ENCODE data around the gene TSPAN11. TPM values are rescaled to one million over a fixed set of nuclear protein-coding genes. Genes with fewer than 3 reads are reported as not detected.

The TSPAN11 gene
- total and polyA plus RNA-seq, 2 of the 4 experiments (the other 2 are of a cell fraction) = 0.18 to 0.26 TPM

GRCh38 chr12:30999723-31000122 lies 73.2 kb downstream of the TSPAN11 start:
- Histone ChIP-seq H3K9me1 (ENCODE audit: insufficient read depth, low read length) (peaks cover 26% of the 10 kb centered on the region; the same call in 1 of the 2 replicates), H3K23ac (ENCODE audit: low read depth, low read length) (no peak overlapping the region), H3K27me3 (ENCODE audit: control insufficient read depth, insufficient read depth, low read length) (peaks cover 1% of the 10 kb centered on the region; the same call in 1 of the 2 replicates), H3K79me1 (ENCODE audit: low read depth in 1 of 2, low read length in 2 of 2) (no peaks in the 10 kb centered on the region), H3K18ac (ENCODE audit: low read depth, low read length) (no peak overlapping the region), H4K91ac (ENCODE audit: insufficient read depth, low read depth, low read length) (no peak overlapping the region; the same call in 1 of the 2 replicates), H2AK9ac (replicated peaks; ENCODE audit: low read depth, low read length, poor library complexity) (no peak overlapping the region), H4K20me1 (ENCODE audit: insufficient read depth, low read length) (no peaks in the 10 kb centered on the region; the same call in 1 of the 2 replicates), H2BK15ac (ENCODE audit: low read depth, low read length) (no peak overlapping the region; the same call in 2 of the 3 replicates), H3K56ac (ENCODE audit: extremely low read depth, insufficient read depth, low read length) (no peak overlapping the region), H3K14ac (replicated peaks; ENCODE audit: low read depth, low read length) (no peak overlapping the region), H3K4ac (ENCODE audit: low read depth, low read length) (peak overlapping the region; percentile 12), H3K4me3 (ENCODE audit: insufficient read depth, low read depth, low read length) (no peak overlapping the region), H2AFZ (replicated peaks; ENCODE audit: low read length, poor library complexity) (no peak overlapping the region), H2BK120ac (ENCODE audit: low read depth, low read length) (peak overlapping the region; percentile 12; the same call in 1 of the 2 replicates), H3K4me2 (ENCODE audit: low read depth, low read length) (no peak overlapping the region), H3K9ac (ENCODE audit: low read depth, low read length) (no peak overlapping the region), H3K9me3 (ENCODE audit: control insufficient read depth, insufficient read depth, low read length) (no peaks in the 10 kb centered on the region), H2BK20ac (ENCODE audit: low read depth, low read length) (no peak overlapping the region), H4K5ac (ENCODE audit: low read depth, low read length) (no peak overlapping the region), H2AK5ac (ENCODE audit: low read depth, low read length) (no peak overlapping the region), H3K36me3 (ENCODE audit: control insufficient read depth, insufficient read depth, low read length) (no peaks in the 10 kb centered on the region), H2BK5ac (ENCODE audit: low read depth, low read length, poor library complexity, severe bottlenecking) (no peak overlapping the region), H4K8ac (ENCODE audit: low read depth in 2 of 2, low read length in 2 of 2) (no peak overlapping the region), H3K27ac (ENCODE audit: insufficient read depth, low read length) (no peak overlapping the region), H3K4me1 (ENCODE audit: control insufficient read depth, insufficient read depth, low read length) (peaks cover 15% of the 10 kb centered on the region)
- CTCF ChIA-PET = interaction anchor here (0.7 kb wide), 1 partner anchor 251 kb away, joined by 4 read pairs; no protein-coding TSS in a partner anchor
- DNase-seq = no peak
- POLR2A ChIA-PET (ENCODE audit: unreplicated experiment) = no interaction called here
- no TSS peak for BruUV-seq (replicated peaks)
- in situ Hi-C loops (cut with MboI; ENCODE audit: low sequenced_read_pairs) = no loop called here
- dilution Hi-C loops (cut with HindIII; ENCODE audit: low sequenced_read_pairs, unreplicated experiment) = no loop called here
- TF ChIP-seq, protein P1, sequence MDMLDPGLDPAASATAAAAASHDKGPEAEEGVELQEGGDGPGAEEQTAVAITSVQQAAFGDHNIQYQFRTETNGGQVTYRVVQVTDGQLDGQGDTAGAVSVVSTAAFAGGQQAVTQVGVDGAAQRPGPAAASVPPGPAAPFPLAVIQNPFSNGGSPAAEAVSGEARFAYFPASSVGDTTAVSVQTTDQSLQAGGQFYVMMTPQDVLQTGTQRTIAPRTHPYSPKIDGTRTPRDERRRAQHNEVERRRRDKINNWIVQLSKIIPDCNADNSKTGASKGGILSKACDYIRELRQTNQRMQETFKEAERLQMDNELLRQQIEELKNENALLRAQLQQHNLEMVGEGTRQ (IDR thresholded peaks at IDR 0.05; ENCODE audit: low read depth, low read length) = no peak
- TF ChIP-seq RFX5 (IDR thresholded peaks at IDR 0.05; ENCODE audit: low read depth, low read length) = no peak
- no peak for TF ChIP-seq CHD1 (IDR thresholded peaks at IDR 0.05; ENCODE audit: low read depth, low read length)
- TF ChIP-seq FOS (IDR thresholded peaks at IDR 0.05; ENCODE audit: low read depth, low read length) = no peak
- TF ChIP-seq POLR2A (IDR thresholded peaks at IDR 0.05; ENCODE audit: low read depth, low read length) = no peak
- TF ChIP-seq SMC3 (IDR thresholded peaks at IDR 0.05; ENCODE audit: low read depth, low read length) = no peak
- TF ChIP-seq NFE2L2 (IDR thresholded peaks at IDR 0.05; ENCODE audit: low read depth, low read length) = no peak
- TF ChIP-seq ELK1 (IDR thresholded peaks at IDR 0.05; ENCODE audit: borderline replicate concordance, low read depth, low read length) = no peak
- no peak for TF ChIP-seq BHLHE40 (IDR thresholded peaks at IDR 0.05; ENCODE audit: low read depth, low read length)
- no peak for TF ChIP-seq MAZ (IDR thresholded peaks at IDR 0.05; ENCODE audit: borderline replicate concordance, low read depth, low read length)
- no peak for TF ChIP-seq RAD21 (IDR thresholded peaks at IDR 0.05; ENCODE audit: low read length)
- TF ChIP-seq MAFK (IDR thresholded peaks at IDR 0.05; ENCODE audit: low read depth, low read length) = no peak
- WGBS, 2 experiments (ENCODE audit: extremely low coverage in 2 of 2, insufficient read length in 1 of 2) = 79% methylated on average over 3 of the region's 4 CpGs; no CpG with 5 or more reads in 1 of the 2 experiments
- intact Hi-C loops (cut with micrococcal nuclease) = no loop called here
- no peak for ATAC-seq (ENCODE audit: low read depth)

Data from IMR-90 (cell line).